NCI-H1048 (cell line): ENCODE results near the gene GPR155.
"Not testable (repeated sequence)": the region's sequence is repeated elsewhere in the genome, so short reads cannot be mapped to it uniquely, and the experiment has no call there.

Experiments
- DNase-seq: peaks from one replicate; lab custom pipeline; 2025; lab: John Stamatoyannopoulos, UW

GPR155 gene

GRCh38 chr2:174439323-174439722 is 47.5 kb downstream of the GPR155 start:
- no peak for DNase-seq

- no peak for DNase-seq
Measured at GRCh38 chr2:174438146-174438886, 48.5 kb downstream of the GPR155 start.

GRCh38 chr2:174436351-174436750 is 50.5 kb downstream of the GPR155 start:
- no peak for DNase-seq

GRCh38 chr2:174431902-174432301 is 54.9 kb downstream of the GPR155 start:
- DNase-seq = no peak

GRCh38 chr2:174430066-174430465 is 56.8 kb downstream of the GPR155 start:
- DNase-seq = no peak

- DNase-seq = no peak
Measured at GRCh38 chr2:174428214-174428613, 58.6 kb downstream of the GPR155 start.

- no peak for DNase-seq
Measured at GRCh38 chr2:174412256-174412655, 74.6 kb downstream of the GPR155 start.

GRCh38 chr2:174410039-174410438 is 76.8 kb downstream of the GPR155 start:
- not testable (repeated sequence) for DNase-seq

- no peak for DNase-seq
Measured at GRCh38 chr2:174403628-174404027, 83.2 kb downstream of the GPR155 start.

- no peak for DNase-seq
Measured at GRCh38 chr2:174400853-174401252, 86.0 kb downstream of the GPR155 start.

GRCh38 chr2:174399171-174399570 is 87.7 kb downstream of the GPR155 start:
- no peak for DNase-seq

- no peak for DNase-seq
Measured at GRCh38 chr2:174397773-174398172, 89.1 kb downstream of the GPR155 start.

GRCh38 chr2:174395969-174396630 is 90.7 kb downstream of the GPR155 start:
- DNase-seq = no peak

- no peak for DNase-seq
Measured at GRCh38 chr2:174395284-174395968, 91.4 kb downstream of the GPR155 start, which contains the start of gene SCRN3. TSS of gene SCRN3 (plus strand) at chr2:174395730. CDS start at chr2:174398284, 2,554 bp downstream.

GRCh38 chr2:174392706-174393105 is 94.1 kb downstream of the GPR155 start:
- no peak for DNase-seq

- not testable (repeated sequence) for DNase-seq
Measured at GRCh38 chr2:174390303-174390702, 96.5 kb downstream of the GPR155 start.

GRCh38 chr2:174389542-174389941 is 97.3 kb downstream of the GPR155 start:
- DNase-seq = no peak

GRCh38 chr2:174388706-174389105 is 98.1 kb downstream of the GPR155 start:
- not testable (repeated sequence) for DNase-seq

- no peak for DNase-seq
Measured at GRCh38 chr2:174385201-174385600, 101.6 kb downstream of the GPR155 start.

GRCh38 chr2:174383796-174384195 is 103.0 kb downstream of the GPR155 start:
- DNase-seq = no peak
